GM19324 (cell line): ENCODE measurements around the gene HTRA2.

Experiments
- ATAC-seq: cut with Tn5 transposase; IDR thresholded peaks from one replicate; pipeline ENCODE4 v1.9.1; 2021; ENCODE audit warnings: mild to moderate bottlenecking, moderate library complexity; ENCODE audit not compliant: unreplicated experiment, low FRiP score

The HTRA2 gene

GRCh38 chr2:74536166-74536950, 6.6 kb downstream of the HTRA2 start:
- ATAC-seq, result no peak

DNA sequence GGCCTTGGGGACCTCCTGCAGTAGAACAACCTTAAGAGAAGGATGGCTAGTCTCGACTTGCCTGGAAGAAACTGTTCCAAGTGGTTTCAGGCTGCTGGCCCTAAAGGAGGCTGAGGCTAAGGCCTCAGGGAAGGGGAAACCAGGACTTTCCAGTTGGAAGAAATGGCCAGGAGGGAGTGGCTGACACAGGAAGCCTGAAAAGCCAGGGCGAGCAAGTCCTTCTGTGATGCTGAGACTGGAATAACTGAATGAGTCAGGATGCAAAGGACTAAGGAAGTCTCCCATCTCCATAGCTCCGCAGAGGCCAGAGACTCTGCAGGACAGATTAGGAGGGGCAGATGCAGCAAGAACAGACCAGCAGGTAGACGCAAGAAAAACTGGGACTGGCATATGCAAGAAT, 7.4 kb downstream of the HTRA2 start:
- ATAC-seq, result no peak

DNA sequence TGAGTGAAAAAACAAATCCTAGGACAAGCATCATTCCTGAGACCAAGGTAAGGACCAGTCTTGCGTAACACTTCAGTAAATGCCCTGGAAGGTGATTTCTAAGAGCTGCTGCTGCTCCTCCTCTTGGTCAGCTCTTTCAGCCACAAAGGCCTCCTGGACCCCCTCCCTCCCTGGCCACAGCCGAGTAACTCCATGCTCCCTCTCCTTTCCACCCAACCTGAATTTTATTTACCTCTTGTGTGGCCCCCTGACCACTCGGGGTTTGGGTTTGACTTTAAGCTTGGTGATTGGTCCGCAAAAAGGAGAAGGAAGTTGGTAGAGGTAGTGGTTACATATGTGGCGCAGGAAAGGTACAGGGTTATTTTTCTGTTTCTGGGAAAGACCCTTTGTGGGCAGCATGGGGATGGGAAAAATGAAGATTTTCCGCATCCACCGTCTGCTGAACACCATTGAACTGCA, 9.2 kb downstream of the HTRA2 start:
- no peak for ATAC-seq

- no peak for ATAC-seq
Measured at GRCh38 chr2:74540291-74540690, 10.6 kb downstream of the HTRA2 start.

- no peak for ATAC-seq
Measured at GRCh38 chr2:74542978-74543377, 13.2 kb downstream of the HTRA2 start.

- no peak for ATAC-seq
Measured at GRCh38 chr2:74544634-74545033, 14.9 kb downstream of the HTRA2 start.

GRCh38 chr2:74546004-74546403, 16.3 kb downstream of the HTRA2 start:
- ATAC-seq, result no peak

DNA sequence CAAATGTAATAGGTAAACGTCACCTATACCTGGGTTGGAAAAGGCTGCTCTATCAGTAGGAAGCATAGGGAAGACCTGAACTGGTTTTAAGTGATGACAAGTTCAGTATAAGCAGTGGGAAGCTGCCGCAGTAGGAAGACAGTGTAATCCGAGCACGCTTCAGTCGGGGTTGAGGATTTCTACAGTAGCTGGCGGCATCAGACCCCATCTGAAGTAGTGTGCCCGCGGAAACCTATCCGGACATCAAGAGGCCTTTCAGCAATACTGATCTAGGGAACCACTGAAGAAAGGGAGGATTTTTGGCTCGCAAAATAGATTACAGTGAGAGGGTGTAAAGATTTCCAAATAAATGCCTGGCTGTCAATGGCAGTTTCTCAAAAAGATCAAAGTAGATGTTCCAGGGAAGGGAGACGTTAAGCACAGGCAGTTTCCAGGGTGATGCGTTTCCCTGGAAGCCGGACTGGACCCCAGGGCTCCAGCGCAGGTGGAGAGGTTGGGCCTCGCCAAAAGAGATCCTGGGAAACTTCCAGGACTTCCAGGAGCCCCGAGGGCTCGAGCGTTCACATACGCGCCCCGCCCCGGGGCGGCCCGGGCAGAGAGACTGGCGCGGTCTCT, 18.7 kb downstream of the HTRA2 start:
- ATAC-seq, result no peak

DNA sequence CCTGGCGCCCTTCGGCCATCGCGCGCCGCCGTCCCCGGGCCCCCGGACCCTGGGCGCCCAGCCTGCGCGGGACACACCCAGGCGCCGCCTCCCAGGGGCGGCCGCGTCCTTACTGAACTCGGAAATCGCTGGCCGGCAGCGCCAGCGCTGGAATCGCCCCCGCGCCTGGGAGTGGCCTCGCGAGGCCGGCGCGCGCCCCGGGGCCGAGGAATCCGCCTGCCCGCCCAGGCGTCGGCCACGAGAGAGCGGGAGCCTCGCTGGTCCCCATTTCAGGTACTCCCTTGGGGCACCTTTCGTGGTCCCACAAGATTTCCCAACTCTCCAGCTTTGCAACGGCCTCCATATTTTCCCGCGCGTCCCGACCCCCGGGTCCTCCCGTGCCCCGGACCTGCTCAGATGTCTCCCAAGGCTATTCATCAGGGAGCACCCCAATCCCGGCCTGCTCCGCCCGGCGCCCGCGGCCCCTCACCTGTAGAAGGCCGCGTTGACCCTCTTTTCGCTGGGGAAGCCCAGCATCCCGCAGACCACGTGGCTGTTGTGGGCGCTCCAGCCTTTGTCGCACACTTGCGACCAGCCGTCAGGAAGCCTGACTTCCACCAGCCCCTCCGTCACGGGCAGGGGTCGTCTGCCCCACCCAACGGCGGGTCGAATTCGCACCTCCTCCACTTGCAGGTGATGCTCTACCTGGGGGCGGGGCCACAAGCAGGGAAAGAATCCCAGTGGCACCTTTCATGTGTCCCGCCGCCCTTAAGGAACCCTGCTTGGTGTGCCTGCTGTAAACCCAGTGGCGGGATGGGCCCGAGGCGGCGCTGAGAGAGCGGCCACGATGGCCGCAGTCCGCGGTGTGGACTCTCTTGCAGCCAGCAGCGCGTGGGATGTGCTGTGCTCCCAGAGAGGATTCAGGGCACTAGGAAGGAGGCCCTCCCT, 19.4 kb downstream of the HTRA2 start:
- ATAC-seq, result no peak

DNA sequence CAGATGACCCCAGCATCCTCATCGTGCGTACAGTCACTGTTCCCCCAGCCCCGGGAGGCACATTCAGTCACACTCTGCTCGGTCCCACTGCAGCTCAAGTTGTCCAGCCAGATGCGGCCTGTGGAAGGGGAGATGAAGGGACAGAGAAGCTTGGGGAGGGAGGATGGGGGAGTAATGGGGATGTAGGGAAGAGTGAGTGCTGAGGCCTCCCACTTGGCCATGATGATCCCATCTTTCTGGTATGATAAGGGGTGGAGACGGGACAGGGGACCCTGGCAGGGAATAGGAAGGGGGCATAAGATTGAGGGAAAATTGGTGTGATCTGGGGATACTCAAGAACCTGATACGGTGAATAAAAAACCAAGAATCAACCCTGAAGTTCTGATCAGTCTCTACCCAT, 20.5 kb downstream of the HTRA2 start:
- ATAC-seq, result no peak

DNA sequence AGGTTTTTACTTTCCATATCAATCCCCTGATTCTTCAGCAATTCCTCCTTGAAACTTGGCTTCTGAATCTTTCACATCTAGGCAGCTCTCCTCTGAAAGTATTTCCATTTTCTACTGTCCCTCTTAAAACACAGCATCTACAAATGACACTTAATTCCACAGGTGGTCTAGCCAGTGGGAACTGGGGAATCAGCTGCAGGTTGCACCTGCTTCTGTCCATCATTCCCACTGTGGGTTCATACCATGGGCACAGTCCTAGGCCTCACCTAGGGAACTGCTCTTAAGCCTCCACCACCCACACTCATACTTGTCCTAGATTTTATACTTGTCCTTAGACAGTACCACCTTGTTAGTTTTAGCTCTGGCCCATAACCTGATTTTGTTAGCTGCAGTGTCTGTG, 21.8 kb downstream of the HTRA2 start:
- no peak for ATAC-seq

GRCh38 chr2:74551942-74552913, 22.5 kb downstream of the HTRA2 start:
- ATAC-seq, result no peak

GRCh38 chr2:74552914-74553811, 23.4 kb downstream of the HTRA2 start:
- no peak for ATAC-seq

DNA sequence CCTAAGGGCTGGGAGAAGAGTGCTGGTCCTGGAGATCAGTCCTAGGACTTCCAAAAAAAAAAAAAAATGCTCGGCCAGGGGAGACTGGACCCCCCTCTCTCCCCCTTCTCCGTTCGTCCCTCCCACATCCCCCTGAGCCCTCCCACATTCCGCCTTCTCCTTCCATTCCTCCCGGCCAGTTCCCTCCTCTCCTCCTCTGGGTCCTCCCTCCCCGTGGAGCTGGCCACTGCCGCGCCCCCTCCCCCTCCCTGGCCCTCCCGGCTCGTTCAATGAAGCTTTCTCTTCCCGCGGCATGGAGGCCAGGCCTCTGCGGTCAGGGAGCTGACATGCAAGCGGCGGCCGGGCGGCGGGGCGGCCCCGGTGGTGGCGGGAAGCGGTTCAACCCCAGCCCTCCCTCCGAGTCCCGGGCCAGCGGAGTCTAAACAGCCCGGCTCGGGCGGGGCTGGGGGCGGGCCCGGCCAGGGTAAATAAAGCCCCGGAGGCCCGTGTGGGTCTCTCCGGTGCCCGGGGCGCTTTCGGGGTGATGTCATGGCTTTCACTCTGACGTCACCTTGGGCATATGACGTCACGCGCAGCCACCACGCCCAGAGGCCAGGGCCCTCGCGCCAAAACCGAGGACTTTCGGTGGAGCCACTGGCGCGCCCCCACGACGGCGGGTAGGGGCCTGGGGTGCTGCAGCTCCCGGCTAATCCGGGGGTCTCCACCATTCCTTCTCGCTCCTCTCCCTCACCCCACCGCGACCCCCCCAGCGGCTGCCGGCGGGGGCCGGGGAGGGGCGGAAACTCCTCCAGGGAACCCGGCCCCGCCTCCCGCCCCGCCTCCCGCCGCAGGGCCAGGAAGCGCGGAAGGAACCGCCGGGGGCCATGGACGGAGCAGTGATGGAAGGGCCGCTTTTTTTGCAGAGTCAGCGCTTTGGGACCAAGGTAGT, 24.4 kb downstream of the HTRA2 start, which contains the start of the genes DOK1 and LOXL3:
TSS of gene DOK1 (plus strand) at position 829 of the 928 bp plus-strand sequence. CDS start at position 864, 35 bp downstream.
TSS of gene LOXL3 (minus strand) at position 51 of the 928 bp plus-strand sequence. CDS start 1,308 bp downstream, outside the sequence.
- ATAC-seq, result peak; percentile 66

DNA sequence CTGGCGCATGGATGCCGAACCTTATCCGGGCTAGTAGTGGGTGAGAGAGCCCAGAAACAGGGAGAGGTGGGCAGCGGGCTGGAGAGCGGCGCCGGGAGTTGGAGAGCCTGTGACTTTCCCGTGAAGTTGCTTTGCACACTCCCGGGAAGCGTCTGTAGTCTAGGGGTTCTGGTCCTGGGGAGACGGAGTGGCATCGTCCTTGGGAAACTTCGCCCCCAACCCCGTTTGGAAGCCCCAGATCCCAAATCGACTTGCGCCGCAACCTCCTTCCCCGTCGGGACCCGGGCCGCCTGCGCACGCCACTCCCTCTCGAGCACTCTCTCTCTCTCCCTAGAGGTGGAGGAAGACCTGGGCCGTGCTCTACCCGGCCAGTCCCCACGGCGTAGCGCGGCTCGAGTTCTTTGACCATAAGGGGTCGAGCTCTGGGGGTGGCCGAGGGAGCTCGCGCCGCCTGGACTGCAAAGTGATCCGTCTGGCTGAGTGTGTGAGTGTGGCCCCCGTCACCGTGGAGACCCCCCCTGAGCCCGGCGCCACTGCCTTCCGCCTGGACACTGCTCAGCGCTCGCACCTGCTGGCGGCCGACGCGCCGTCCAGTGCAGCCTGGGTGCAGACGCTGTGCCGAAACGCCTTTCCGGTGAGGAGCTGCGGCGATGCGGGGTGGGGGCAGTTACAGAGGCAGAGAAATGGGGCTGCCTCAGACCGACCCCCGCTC, 25.2 kb downstream of the HTRA2 start:
- ATAC-seq, result peak; percentile 66

- ATAC-seq, result no peak
Measured at GRCh38 chr2:74555610-74556103, 25.9 kb downstream of the HTRA2 start.

GRCh38 chr2:74556159-74556558, 26.4 kb downstream of the HTRA2 start:
- no peak for ATAC-seq
